Activated CD4-positive, alpha-beta T cell treated with anti-CD3 and anti-CD28 coated beads, Interleukin-2, amount 50 U/mL, for 4 hours (primary cell): ENCODE measurements around the gene GARIN5A.
"Not testable (repeated sequence)": the region's sequence is repeated elsewhere in the genome, so short reads cannot be mapped to it uniquely, and the experiment has no call there.

Source experiments
- DNase-seq, 2 experiments: peaks; one replicate each; pipeline ENCODE4 v3.0.0-alpha.2; 2020

GARIN5A gene

GRCh38 chr19:50486823-50487515 is 10.3 kb upstream of the GARIN5A start:
- peak; percentile 36 to 44 for DNase-seq

- DNase-seq: no peak
These were observed 8.8 kb upstream of the GARIN5A start for GRCh38 chr19:50485284-50485955.

GRCh38 chr19:50482916-50483315 is 6.3 kb upstream of the GARIN5A start:
- DNase-seq: no peak

- DNase-seq: no peak
These were observed 5.7 kb upstream of the GARIN5A start for GRCh38 chr19:50482271-50482855.

GRCh38 chr19:50481351-50482149 is 4.9 kb upstream of the GARIN5A start:
- DNase-seq: no peak

- DNase-seq: no peak
These were observed 3.8 kb upstream of the GARIN5A start for GRCh38 chr19:50480281-50481111.

GRCh38 chr19:50479761-50480251 is 3.2 kb upstream of the GARIN5A start:
- no peak for DNase-seq

GRCh38 chr19:50478901-50479715 is 2.5 kb upstream of the GARIN5A start:
- no peak for DNase-seq

- no peak for DNase-seq
These were observed 1.3 kb upstream of the GARIN5A start for GRCh38 chr19:50477751-50478515.

- no peak for DNase-seq
These were observed 225 bp upstream of the GARIN5A start for GRCh38 chr19:50476907-50477238.

GRCh38 chr19:50475736-50476223 is 868 bp downstream of the GARIN5A start:
- DNase-seq: no peak

GRCh38 chr19:50475101-50475568 is 1.5 kb downstream of the GARIN5A start:
- DNase-seq: no peak

GRCh38 chr19:50473336-50473735 is 3.3 kb downstream of the GARIN5A start:
- DNase-seq: not testable (repeated sequence)

GRCh38 chr19:50468818-50469217 is 7.8 kb downstream of the GARIN5A start:
- DNase-seq: no peak

GRCh38 chr19:50467566-50467965 is 9.1 kb downstream of the GARIN5A start:
- DNase-seq: no peak

- DNase-seq: no peak
These were observed 10.0 kb downstream of the GARIN5A start for GRCh38 chr19:50466706-50467039.

GRCh38 chr19:50465986-50466705 is 10.5 kb downstream of the GARIN5A start:
- DNase-seq: no peak

GRCh38 chr19:50465000-50465399 is 11.6 kb downstream of the GARIN5A start:
- no peak for DNase-seq

- no peak for DNase-seq
These were observed 12.3 kb downstream of the GARIN5A start for GRCh38 chr19:50464348-50464747.

GRCh38 chr19:50462970-50463369 is 13.7 kb downstream of the GARIN5A start:
- no peak for DNase-seq
